Parathyroid adenoma (tissue), 2 donors: ENCODE data around the gene MAN2A2.

ENCODE experiments used
- H2AFZ ChIP-seq: fragments of 300-600 bp; sonication (generic); one replicate; pipeline ENCODE4 v1.7.0; 2017; ENCODE audit warnings: antibody characterized with exemption, mild to moderate bottlenecking
- H3K27ac ChIP-seq: fragments of 300-600 bp; sonication (generic); one replicate; pipeline ENCODE4 v1.7.0; 2017
- H3K27me3 ChIP-seq: fragments of 300-600 bp; sonication (generic); one replicate; pipeline ENCODE4 v1.7.0; 2017; ENCODE audit warnings: low read length; ENCODE audit not compliant: control insufficient read depth, insufficient read depth
- H3K36me3 ChIP-seq: fragments of 300-600 bp; sonication (generic); one replicate; pipeline ENCODE4 v1.7.0; 2017; ENCODE audit warnings: low read length; ENCODE audit not compliant: control insufficient read depth, insufficient read depth
- H3K4me1 ChIP-seq: fragments of 300-600 bp; sonication (generic); one replicate; pipeline ENCODE4 v1.7.0; 2017; ENCODE audit warnings: control low read depth
- H3K4me2 ChIP-seq: fragments of 300-600 bp; sonication (generic); one replicate; pipeline ENCODE4 v1.7.0; 2017; ENCODE audit warnings: low read length
- H3K4me3 ChIP-seq: fragments of 300-600 bp; sonication (generic); one replicate; pipeline ENCODE4 v1.7.0; 2017; ENCODE audit warnings: low read depth, low read length
- H3K79me2 ChIP-seq: fragments of 300-600 bp; sonication (generic); one replicate; pipeline ENCODE4 v1.7.0; 2017; ENCODE audit warnings: control low read depth
- H3K9ac ChIP-seq: fragments of 300-600 bp; sonication (generic); one replicate; pipeline ENCODE4 v1.7.0; 2017; ENCODE audit warnings: mild to moderate bottlenecking
- H3K9me3 ChIP-seq: fragments of 300-600 bp; sonication (generic); one replicate; pipeline ENCODE4 v1.7.0; 2017; ENCODE audit warnings: low read length; ENCODE audit not compliant: control insufficient read depth
- CTCF ChIP-seq: fragments of 300-600 bp; sonication (generic); IDR thresholded peaks from one replicate; pipeline ENCODE4 v1.7.0; 2017; ENCODE audit warnings: antibody characterized with exemption, mild to moderate bottlenecking
- donor health status: primary hyperparathyroidism.

The MAN2A2 gene

DNA sequence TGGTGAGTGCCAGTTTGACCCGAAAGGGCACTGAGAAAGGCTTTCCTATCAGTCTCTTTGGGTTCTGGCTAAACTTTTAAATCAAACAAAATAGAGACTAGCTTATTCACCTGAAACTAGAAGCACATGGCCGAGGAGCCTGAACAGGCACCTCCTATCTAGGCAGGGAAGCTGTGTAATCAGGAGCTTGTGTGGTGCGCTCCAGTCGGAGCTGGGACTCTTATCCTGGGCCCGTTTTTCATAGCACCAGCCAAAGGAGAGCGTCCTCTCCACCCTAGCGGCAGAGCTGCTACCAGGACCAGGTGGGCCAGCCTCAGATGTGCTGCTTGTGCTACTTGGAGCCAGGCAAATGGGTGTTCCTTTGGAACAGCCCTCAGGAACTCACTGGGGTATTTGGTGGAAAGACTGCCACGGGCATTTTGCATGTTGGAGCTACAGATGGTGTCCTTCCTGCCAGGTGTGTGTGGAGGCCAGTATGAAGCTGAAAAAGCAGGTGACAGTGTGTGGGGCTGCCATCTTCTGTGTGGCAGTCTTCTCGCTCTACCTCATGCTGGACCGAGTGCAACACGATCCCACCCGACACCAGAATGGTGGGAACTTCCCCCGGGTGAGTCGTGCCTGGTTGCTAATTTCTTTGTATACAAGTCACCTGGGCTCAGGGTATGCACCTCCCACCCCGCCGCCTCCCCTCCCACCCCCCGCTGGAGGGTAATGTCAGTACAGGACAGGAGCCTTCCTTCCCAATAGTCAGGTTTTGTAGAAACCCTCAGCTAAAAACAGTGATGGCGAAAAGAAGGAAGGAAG is 833 bp downstream of the MAN2A2 start:
- peaks cover 3% of the 10 kb centered on the region for H3K79me2 ChIP-seq
- no peak overlapping the region for H3K9ac ChIP-seq
- peaks cover 3% of the 10 kb centered on the region for H3K4me1 ChIP-seq
- no peak for TF ChIP-seq CTCF
- peak overlapping the region; percentile 83 for H3K4me2 ChIP-seq
- H2AFZ ChIP-seq, result peak overlapping the region; percentile 82
- H3K36me3 ChIP-seq, result no peaks in the 10 kb centered on the region
- H3K9me3 ChIP-seq, result no peaks in the 10 kb centered on the region
- peak overlapping the region; percentile 73 for H3K27ac ChIP-seq
- H3K27me3 ChIP-seq, result no peaks in the 10 kb centered on the region
- H3K4me3 ChIP-seq, result peak overlapping the region; percentile 68

GRCh38 chr15:90904746-90905145 is 1.6 kb downstream of the MAN2A2 start:
- Histone ChIP-seq H3K4me2 (no peak overlapping the region), H3K36me3 (no peaks in the 10 kb centered on the region), H3K27me3 (no peaks in the 10 kb centered on the region), H3K9me3 (no peaks in the 10 kb centered on the region), H3K9ac (no peak overlapping the region), H3K27ac (no peak overlapping the region), H3K4me1 (peaks cover 3% of the 10 kb centered on the region), H3K4me3 (no peak overlapping the region), H3K79me2 (peaks cover 3% of the 10 kb centered on the region), H2AFZ (no peak overlapping the region)
- no peak for TF ChIP-seq CTCF

- H3K9me3 ChIP-seq, result no peaks in the 10 kb centered on the region
- H3K36me3 ChIP-seq, result no peaks in the 10 kb centered on the region
- H3K9ac ChIP-seq, result no peak overlapping the region
- TF ChIP-seq CTCF, result no peak
- H2AFZ ChIP-seq, result no peak overlapping the region
- H3K79me2 ChIP-seq, result peaks cover 3% of the 10 kb centered on the region
- H3K4me1 ChIP-seq, result peaks cover 3% of the 10 kb centered on the region
- no peak overlapping the region for H3K4me3 ChIP-seq
- no peak overlapping the region for H3K27ac ChIP-seq
- H3K4me2 ChIP-seq, result no peak overlapping the region
- no peaks in the 10 kb centered on the region for H3K27me3 ChIP-seq
Observed at GRCh38 chr15:90905306-90906180, 2.4 kb downstream of the MAN2A2 start.

- H3K9ac ChIP-seq, result no peak overlapping the region
- no peaks in the 10 kb centered on the region for H3K36me3 ChIP-seq
- no peaks in the 10 kb centered on the region for H3K27me3 ChIP-seq
- no peak overlapping the region for H3K4me3 ChIP-seq
- TF ChIP-seq CTCF, result no peak
- H3K79me2 ChIP-seq, result peaks cover 3% of the 10 kb centered on the region
- peaks cover 3% of the 10 kb centered on the region for H3K4me1 ChIP-seq
- H3K4me2 ChIP-seq, result no peak overlapping the region
- H3K27ac ChIP-seq, result no peak overlapping the region
- H2AFZ ChIP-seq, result no peak overlapping the region
- no peaks in the 10 kb centered on the region for H3K9me3 ChIP-seq
Observed at GRCh38 chr15:90906181-90906849, 3.2 kb downstream of the MAN2A2 start.
